Mesothelial cell of epicardium (in vitro differentiated cells): ENCODE measurements around the gene PARM1. TPM values are rescaled to one million over a fixed set of nuclear protein-coding genes. Genes with fewer than 3 reads are reported as not detected.

Experiments used
- DNase-seq, 2 experiments: peaks; one replicate each; pipeline ENCODE4 v3.0.0; 2021; ENCODE audit warnings: low spot score in 2 of 2; ENCODE audit not compliant: unreplicated experiment in 2 of 2
- H3K27ac Mint-ChIP-seq: 2 replicates; pipeline ENCODE4 v1.8.0; 2021; ENCODE audit warnings: mixed read lengths
- H3K27me3 Mint-ChIP-seq: 2 replicates; pipeline ENCODE4 v1.8.0; 2021; ENCODE audit warnings: low read depth, mixed read lengths
- H3K36me3 Mint-ChIP-seq: 2 replicates; pipeline ENCODE4 v1.8.0; 2021; ENCODE audit warnings: mixed read lengths
- H3K4me1 Mint-ChIP-seq: 2 replicates; pipeline ENCODE4 v1.8.0; 2021; ENCODE audit warnings: mixed read lengths
- H3K4me3 Mint-ChIP-seq: 2 replicates; pipeline ENCODE4 v1.8.0; 2021; ENCODE audit warnings: mild to moderate bottlenecking, moderate library complexity, mixed read lengths
- H3K9me3 Mint-ChIP-seq: 2 replicates; pipeline ENCODE4 v1.8.0; 2021; ENCODE audit warnings: mixed read lengths
- total RNA-seq: library from RNA; stranded (reverse); gene quantifications from 3 replicates; pipeline ENCODE4 v1.2.1, GENCODE V29; 2021
- TF ChIP-seq, protein P1 (sequence below): fragments of 200-600 bp; sonication (generic); IDR thresholded peaks from one replicate; pipeline ENCODE4 v1.5.0; 2021; ENCODE audit warnings: antibody characterized with exemption; ENCODE audit not compliant: unreplicated experiment

Gene PARM1
- total RNA-seq, 1 donor from 2014 or later = 12.6 TPM

DNA sequence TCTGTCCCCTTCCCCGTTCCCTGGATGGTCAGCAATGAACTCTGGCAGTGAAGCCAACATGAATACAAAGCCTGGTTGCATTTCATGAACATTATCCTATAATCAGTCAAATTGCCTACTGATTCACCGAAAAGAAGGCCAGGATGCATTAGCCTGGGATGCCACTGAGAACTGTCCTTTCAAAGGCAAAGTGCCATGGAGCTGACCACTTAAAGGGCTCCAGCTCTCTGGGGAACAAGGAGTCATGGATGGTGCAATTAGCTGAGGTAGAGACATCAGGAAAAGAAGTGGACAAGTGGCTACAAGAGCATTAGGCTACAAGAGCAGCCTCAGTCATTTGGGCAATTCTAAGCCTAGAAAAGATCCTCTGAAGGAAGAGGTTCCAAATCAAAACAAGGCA is 69.0 kb downstream of the PARM1 start:
- TF ChIP-seq, protein P1, sequence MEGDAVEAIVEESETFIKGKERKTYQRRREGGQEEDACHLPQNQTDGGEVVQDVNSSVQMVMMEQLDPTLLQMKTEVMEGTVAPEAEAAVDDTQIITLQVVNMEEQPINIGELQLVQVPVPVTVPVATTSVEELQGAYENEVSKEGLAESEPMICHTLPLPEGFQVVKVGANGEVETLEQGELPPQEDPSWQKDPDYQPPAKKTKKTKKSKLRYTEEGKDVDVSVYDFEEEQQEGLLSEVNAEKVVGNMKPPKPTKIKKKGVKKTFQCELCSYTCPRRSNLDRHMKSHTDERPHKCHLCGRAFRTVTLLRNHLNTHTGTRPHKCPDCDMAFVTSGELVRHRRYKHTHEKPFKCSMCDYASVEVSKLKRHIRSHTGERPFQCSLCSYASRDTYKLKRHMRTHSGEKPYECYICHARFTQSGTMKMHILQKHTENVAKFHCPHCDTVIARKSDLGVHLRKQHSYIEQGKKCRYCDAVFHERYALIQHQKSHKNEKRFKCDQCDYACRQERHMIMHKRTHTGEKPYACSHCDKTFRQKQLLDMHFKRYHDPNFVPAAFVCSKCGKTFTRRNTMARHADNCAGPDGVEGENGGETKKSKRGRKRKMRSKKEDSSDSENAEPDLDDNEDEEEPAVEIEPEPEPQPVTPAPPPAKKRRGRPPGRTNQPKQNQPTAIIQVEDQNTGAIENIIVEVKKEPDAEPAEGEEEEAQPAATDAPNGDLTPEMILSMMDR = no peak
- no peaks in the 10 kb centered on the region for H3K36me3 Mint-ChIP-seq
- DNase-seq = no peak
- H3K9me3 Mint-ChIP-seq = no peaks in the 10 kb centered on the region
- no peak overlapping the region for H3K4me3 Mint-ChIP-seq
- H3K27ac Mint-ChIP-seq = no peak overlapping the region
- peaks cover 4% of the 10 kb centered on the region for H3K27me3 Mint-ChIP-seq
- peaks cover 2% of the 10 kb centered on the region for H3K4me1 Mint-ChIP-seq

DNA sequence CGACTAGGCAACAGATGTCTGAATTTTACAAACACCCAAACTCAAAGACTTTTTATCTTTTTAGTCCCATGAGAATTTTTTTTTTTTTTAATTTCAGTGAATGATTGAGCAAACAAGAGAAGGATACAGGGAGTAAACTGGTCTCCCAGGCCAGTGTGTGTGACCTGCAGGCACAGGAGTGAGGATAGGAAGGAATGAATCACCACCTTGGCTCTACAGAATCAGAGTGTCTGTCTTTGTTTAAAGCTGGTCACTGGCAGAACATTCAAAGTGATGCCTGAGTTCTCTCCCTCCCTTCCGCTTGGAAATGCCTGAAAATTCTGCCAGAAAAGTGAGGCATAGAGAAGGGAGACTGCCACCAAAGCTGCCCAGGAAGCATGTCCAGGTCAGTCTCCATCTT is 69.5 kb downstream of the PARM1 start:
- DNase-seq = no peak
- H3K4me3 Mint-ChIP-seq = no peak overlapping the region
- H3K9me3 Mint-ChIP-seq = peaks cover 3% of the 10 kb centered on the region
- no peaks in the 10 kb centered on the region for H3K36me3 Mint-ChIP-seq
- no peak overlapping the region for H3K27ac Mint-ChIP-seq
- H3K4me1 Mint-ChIP-seq = peaks cover 2% of the 10 kb centered on the region
- H3K27me3 Mint-ChIP-seq = peaks cover 4% of the 10 kb centered on the region
- TF ChIP-seq, protein P1 = no peak

DNA sequence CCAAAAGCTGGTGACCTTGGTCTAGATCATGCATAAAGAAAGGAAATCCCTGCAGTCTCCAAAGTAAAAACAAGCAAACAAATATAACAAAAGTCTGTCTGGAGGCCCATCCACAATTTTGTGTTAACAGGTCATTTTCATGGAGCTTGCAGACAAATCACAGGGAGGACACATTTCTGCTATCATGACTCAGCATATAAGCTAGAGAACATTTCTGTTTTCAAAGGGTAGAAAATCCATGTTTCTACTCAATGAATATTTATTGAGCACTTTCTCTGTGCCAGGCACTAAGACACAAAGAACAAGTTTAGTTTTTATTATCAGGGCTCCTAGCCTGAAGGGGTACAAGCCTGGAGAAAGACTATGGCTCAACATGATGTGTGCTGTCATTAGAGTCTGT is 71.1 kb downstream of the PARM1 start:
- Mint-ChIP-seq H3K4me1 (peaks cover 2% of the 10 kb centered on the region), H3K27me3 (no peaks in the 10 kb centered on the region), H3K9me3 (peaks cover 11% of the 10 kb centered on the region), H3K27ac (no peak overlapping the region), H3K4me3 (no peak overlapping the region), H3K36me3 (no peaks in the 10 kb centered on the region)
- DNase-seq = no peak
- TF ChIP-seq, protein P1 = no peak

DNA sequence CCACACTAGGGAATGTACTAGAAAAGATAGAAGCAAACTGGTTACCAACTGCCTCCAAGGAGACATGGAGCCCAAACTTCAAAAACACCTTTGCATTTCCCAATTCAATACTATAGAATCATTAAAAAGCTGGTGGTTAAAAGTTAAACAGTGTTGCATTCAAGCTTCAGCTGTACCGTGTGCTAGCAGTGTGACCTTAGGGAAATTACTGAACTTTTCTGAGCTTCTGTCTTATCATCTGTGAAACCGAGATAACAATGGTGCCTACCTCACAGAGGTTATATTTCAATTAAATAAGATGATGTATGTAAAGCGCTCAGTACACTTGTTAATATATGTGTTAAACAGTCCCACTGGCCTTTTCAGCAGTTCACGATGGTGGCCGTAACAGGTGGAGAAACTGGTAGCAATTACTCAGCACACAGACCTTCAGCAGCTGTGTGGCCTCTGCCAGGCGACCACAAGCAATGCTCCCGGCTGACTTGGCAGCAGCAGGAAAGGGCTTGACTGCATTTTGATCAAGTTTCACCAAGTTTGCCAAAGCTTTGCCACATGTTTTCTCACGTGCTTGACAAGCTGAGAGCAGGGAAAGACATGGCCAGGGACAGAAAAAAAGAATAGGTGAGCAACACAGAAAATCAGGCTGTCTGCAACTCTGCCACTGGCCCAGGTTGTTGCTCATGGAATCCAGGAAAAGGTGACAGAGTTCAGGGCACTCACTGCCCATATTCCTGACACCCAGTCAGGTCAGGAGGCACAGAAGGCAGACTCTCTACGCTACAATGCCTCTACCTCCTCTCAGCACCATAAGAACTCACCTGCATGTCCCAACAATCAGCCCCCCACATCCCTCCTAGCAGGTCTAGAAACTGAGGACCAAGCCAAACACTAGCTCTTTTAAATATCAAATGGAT is 72.1 kb downstream of the PARM1 start:
- Mint-ChIP-seq H3K36me3 (no peaks in the 10 kb centered on the region), H3K27me3 (no peaks in the 10 kb centered on the region), H3K4me1 (peaks cover 2% of the 10 kb centered on the region), H3K27ac (no peak overlapping the region), H3K4me3 (no peak overlapping the region), H3K9me3 (peaks cover 11% of the 10 kb centered on the region)
- TF ChIP-seq, protein P1 = no peak
- DNase-seq = no peak

DNA sequence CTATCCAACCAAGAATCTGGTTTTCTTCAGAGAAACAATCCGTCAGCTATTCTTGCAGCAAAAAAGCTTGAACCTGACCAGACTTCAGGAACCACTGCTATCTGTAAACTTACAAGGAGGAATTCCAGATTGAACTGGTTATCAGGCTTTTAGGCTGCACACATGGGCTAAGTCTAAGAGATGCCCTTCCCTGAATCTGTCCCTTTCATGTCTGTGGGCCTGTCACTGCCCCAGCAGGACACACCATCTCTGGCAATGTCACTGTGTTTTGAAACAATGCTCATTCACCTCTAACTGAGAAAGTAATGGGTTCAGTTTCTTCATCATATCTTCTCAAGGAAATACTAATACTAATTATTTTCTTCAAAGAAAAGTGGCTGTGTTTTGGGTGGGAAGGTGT is 72.8 kb downstream of the PARM1 start:
- DNase-seq = no peak
- Mint-ChIP-seq H3K4me1 (peaks cover 2% of the 10 kb centered on the region), H3K36me3 (no peaks in the 10 kb centered on the region), H3K27me3 (no peaks in the 10 kb centered on the region), H3K9me3 (peaks cover 11% of the 10 kb centered on the region), H3K27ac (no peak overlapping the region), H3K4me3 (no peak overlapping the region)
- TF ChIP-seq, protein P1 = no peak
